ENCODE measurements around the gene SETD1B.

The SETD1B gene

DNA sequence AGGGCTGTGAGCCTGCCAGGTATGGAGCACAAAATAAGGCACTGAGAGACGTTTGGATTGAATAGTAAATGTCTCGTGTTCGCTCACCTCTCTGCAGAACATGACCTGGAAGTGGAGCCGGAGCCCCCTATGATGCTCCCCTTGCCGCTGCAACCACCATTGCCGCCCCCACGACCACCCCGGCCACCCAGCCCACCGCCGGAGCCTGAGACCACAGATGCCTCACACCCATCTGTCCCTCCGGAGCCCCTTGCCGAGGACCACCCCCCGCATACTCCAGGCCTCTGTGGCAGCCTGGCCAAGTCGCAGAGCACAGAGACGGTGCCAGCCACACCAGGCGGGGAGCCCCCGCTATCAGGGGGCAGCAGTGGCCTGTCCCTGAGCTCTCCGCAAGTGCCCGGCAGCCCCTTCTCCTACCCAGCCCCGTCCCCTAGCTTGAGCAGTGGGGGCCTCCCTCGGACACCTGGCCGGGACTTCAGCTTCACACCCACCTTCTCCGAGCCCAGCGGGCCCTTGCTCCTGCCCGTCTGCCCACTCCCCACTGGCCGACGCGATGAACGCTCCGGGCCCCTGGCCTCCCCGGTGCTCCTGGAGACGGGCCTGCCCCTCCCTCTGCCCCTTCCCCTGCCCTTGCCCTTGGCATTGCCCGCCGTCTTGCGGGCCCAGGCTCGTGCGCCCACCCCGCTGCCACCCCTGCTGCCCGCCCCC lies 18.7 kb downstream of the SETD1B start:
- no peak for DNase-seq

DNA sequence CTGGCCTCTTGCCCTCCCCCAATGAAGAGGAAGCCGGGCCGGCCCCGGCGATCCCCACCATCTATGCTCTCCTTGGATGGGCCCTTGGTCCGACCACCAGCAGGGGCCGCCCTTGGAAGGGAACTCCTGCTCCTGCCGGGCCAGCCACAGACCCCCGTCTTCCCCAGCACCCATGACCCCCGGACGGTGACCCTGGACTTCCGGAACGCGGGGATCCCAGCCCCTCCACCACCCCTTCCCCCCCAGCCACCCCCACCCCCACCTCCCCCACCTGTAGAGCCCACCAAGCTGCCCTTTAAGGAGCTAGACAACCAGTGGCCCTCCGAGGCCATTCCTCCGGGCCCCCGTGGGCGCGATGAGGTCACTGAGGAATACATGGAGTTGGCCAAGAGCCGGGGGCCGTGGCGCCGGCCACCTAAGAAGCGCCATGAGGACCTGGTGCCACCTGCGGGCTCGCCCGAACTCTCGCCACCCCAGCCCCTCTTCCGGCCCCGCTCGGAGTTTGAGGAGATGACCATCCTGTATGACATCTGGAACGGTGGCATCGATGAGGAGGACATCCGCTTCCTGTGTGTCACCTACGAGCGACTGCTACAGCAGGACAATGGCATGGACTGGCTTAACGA lies 19.4 kb downstream of the SETD1B start:
- no peak for DNase-seq

DNA sequence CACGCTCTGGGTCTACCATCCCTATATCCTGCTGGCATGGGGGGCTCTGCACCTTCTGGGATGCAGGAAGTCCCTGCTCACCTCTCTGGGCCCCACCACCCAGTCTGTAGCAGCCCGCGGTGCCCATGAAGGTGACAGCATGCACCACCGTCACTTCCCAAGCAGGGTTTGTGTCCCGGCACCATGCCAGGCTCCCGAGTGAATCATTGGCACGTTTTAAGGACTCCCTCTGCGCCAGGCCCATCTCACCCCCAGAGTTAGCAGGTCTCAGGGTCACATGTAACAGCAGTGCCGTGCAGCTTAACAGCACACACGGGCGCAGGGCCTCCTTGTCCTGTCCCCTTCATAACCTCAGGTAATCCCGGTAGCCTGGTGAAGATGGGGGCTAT lies 19.9 kb downstream of the SETD1B start:
- DNase-seq = no peak

DNA sequence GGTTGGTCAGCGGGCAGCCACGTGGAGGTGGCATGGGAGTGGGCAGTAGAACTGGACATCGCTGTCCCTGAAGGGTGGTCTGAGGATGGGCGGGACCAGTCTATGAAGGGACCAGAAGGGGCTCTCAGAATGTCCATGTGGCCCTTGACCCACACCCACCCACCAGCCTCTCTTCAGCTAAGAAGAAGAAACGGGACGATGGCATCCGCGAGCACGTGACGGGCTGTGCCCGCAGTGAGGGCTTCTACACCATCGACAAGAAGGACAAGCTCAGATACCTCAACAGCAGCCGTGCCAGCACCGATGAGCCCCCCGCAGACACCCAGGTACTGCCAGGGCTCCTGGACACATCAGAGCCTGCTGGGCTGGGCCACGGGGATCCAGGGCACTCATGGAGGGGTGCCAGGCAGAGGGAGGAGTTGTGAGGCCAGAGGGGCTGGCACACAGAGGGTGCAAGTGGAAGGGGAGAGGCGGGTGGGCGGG lies 21.3 kb downstream of the SETD1B start:
- no peak for DNase-seq

DNA sequence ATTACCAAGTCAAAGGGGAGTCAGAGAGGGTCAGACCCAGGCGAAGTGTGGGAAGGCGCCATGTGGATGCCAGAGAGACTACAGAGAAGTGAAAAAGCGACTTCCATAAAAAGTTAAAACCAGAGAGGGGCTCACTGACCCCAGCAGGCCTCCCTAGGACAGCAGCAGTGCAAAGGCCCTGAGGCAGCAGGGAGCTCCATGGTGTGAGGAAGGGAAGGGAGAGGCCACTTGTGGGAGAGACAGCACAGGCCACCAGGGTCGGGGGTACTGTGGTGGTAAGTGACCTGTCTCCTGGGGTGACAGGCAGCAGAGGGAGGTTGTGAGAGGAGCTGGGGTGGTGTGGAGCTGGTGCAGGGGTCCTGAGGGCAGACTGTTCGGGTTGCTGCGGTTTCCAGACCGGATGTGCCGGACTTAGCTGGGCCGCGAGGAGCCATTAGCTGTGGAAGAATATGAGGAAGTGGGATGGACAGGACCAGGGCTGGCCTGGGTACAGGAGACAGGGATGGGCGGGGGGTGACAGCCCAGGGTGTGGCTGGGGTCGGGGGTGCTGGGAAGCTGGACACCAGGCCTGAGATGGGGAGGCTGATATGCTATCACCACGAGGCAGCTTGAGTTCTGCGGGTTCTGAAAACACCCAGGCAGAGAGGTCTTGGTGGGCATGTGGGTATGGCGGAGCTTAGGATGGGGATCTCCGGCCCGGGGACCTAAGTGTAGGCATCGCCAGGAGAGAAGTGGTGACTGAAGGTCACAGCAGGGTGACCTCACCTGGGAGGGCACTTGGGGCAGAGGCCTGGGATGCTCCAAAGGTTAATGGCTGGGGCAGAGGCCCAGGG lies 22.7 kb downstream of the SETD1B start:
- DNase-seq = no peak

- no peak for DNase-seq
Measured at GRCh38 chr12:121827351-121828099, 23.7 kb downstream of the SETD1B start.

- no peak for DNase-seq
Measured at GRCh38 chr12:121828306-121828705, 24.5 kb downstream of the SETD1B start.

GRCh38 chr12:121828826-121829225 lies 25.0 kb downstream of the SETD1B start:
- no peak for DNase-seq

GRCh38 chr12:121829250-121829918 lies 25.6 kb downstream of the SETD1B start:
- no peak for DNase-seq

DNA sequence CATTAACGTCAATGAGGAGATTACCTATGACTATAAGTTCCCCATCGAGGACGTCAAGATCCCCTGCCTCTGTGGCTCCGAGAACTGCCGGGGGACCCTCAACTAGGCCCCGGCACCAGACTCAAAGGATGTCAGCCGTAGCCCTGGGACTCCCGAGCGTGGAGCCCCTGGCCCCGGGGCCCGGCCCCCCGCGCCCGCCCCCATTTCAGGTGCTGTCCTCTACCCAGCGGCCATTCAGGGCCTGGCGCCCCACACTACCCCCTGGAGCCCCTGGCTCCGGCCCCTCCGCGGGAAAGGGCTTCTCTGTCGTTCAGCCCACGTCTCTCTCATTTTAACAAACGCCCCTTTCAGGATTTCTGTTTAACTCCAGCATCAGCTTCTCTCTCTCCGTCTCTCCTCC lies 26.3 kb downstream of the SETD1B start:
- DNase-seq = no peak

GRCh38 chr12:121830588-121831265 lies 26.9 kb downstream of the SETD1B start:
- no peak for DNase-seq

GRCh38 chr12:121831571-121832245 lies 27.9 kb downstream of the SETD1B start:
- DNase-seq = no peak

GRCh38 chr12:121837680-121838079 lies 33.9 kb downstream of the SETD1B start:
- DNase-seq = no peak

GRCh38 chr12:121838126-121838525 lies 34.3 kb downstream of the SETD1B start:
- DNase-seq = no peak

DNA sequence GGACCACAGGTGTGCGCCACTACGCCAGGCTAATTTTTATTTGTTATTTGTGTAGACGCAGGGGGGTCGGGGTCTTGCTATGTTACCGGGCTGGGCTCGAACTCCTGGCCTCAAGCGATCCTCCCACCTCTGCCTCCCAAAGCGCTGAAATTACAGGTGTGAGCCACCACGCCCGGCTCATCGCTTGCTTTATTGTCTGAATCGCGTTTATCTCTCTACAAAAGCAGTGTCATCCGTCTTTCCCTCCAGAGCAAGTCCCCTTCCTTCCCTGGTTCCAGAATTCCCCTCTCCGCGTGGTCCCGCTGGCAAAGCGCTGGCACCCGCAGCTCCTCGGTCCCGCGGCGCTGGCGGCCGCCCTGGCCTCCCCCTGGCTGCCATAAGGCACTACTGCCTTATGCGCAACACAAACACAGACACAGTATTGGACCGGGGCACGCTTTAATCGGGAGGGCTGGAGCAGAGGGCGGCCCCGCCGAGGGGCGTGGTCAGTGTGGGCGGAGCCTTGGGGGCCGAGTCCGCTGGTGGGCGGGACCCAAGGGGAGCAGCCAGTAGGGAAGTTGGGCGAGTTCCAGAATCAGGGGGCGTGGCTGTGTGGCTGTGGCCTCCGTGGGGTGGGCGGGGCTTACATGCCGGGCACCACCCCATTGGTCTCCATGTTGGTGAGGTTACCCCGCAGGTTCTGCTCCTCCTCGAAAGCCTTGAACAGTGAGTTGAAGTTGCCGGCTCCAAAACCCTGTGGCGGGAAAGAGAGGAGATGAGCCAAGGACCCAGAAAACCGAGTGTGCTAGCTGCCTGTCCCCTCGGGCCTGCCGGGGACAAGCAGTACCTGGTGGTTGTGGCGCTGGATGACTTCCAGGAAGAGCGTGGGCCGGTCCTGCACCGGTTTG lies 35.5 kb downstream of the SETD1B start:
- peak; percentile 56 to 99 (median 89) for DNase-seq

GRCh38 chr12:121839993-121840761 lies 36.4 kb downstream of the SETD1B start:
- DNase-seq = no peak

GRCh38 chr12:121843236-121843982 lies 39.6 kb downstream of the SETD1B start:
- no peak for DNase-seq
